Spleen (tissue), 7 donors: ENCODE data around the gene WWP2.

Experiments
- CTCF ChIP-seq, 11 experiments: fragments of 200-600 bp in 7 of 11; fragments of 450-650 bp in 4 of 11; sonication (generic) in 4 of 11; IDR thresholded peaks in 8 of 11; conservative IDR thresholded peaks in 3 of 11; 1 replicate in 7 of 11; 2 replicates in 4 of 11; pipeline versions ENCODE4 v1.4.0 to v1.8.0; 2016 to 2021; ENCODE audit warnings: antibody characterized with exemption in 11 of 11, inconsistent platforms in 4 of 11, mild to moderate bottlenecking in 1 of 11
- POLR2A ChIP-seq, 3 donors: fragments of 450-650 bp; IDR thresholded peaks; one replicate each; pipeline ENCODE4 v1.5.1; 2017; ENCODE audit warnings: antibody characterized with exemption in 3 of 3, mild to moderate bottlenecking in 1 of 3
- POLR2AphosphoS5 ChIP-seq, 3 donors: sonication (generic); formaldehyde crosslinking; IDR thresholded peaks; one replicate each; pipeline ENCODE4 v1.5.1; 2017; ENCODE audit warnings: antibody characterized with exemption in 3 of 3
- donor health status: DM: no; HTN: no; CAD: no; lungs with moderate emphysema.
- donor health status: DM: no; HTN: no; CAD: no.
- donor health status: DM: no; HTN: no; CAD: no.

- TF ChIP-seq CTCF (IDR thresholded peaks at IDR 0.05 in 8 of 11, conservative IDR thresholded peaks at IDR 0.05 in 3 of 11) (no peak), POLR2A (IDR thresholded peaks at IDR 0.05) (no peak), POLR2AphosphoS5 (IDR thresholded peaks at IDR 0.05) (no peak)
These were observed 90.7 kb downstream of the WWP2 start for GRCh38 chr16:69852815-69853214.
